SK-N-DZ (cell line): ENCODE data around the gene DGLUCY.
"Not testable (repeated sequence)": the region's sequence is repeated elsewhere in the genome, so short reads cannot be mapped to it uniquely, and the experiment has no call there.

ENCODE experiments used
- DNase-seq: peaks from one replicate; pipeline ENCODE4 v3.0.0-alpha.2; 2015; ENCODE audit warnings: low spot score

DGLUCY gene

DNA sequence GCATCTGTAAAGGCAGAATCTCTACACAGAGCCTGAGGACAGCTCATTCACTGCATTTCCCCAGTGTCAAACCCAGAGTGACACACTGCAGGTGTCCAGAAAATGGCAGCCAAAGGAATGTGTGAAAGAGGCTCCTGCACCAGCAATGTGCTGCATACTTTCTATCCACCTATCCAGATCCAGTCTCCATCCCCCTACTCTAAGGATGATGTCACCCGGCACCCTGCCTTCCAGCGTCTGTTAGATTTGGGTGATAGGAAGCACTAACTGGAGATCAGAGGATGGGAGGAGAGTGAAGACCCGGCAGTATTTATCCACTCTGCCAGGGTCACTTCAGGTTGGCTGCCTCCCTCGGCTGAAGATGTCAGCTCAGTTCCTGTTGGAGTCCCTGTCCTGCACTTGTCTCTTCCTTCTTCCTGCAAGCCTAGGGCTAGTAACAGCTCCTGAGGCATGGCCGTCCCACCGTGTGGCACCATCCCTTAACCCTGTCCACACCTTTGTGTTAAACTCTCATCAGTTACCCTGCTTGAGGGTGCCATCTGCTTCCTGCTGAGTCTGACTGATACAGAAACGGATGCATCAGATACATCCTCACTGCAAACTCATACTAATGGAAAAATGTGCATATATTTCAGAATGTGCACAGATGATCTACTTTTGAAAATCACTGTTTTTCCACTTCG, 143.6 kb downstream of the DGLUCY start:
- DNase-seq = peak; percentile 56

DNA sequence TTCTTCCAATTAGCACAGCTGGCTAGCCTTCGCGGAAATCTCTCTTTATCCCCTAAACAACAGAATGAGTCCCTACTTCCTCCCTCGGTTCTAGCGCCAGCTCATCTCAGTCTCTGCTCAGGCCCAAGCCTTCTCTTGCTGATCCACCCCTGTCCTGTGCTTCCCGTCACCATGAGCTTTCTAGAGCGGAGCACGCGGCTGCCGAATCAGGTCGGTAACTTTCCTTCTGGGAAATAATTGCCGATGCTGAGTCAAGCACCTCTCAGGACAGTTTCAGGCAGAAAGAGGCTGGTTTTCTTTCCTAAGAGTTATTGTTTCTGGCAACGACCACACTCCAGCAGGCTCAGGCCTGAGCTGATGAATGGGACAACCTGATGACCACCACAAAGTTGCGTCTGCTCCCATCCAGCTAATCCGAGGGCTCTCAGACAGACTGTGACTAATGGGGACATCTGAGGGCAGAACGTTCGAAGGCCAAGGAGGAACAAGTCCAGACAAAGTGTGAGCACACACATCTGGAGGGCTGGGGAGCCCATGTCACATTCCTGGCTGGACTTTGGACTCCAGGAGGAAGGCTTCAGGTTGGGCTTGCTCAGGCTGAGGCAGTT, 144.2 kb downstream of the DGLUCY start:
- no peak for DNase-seq

DNA sequence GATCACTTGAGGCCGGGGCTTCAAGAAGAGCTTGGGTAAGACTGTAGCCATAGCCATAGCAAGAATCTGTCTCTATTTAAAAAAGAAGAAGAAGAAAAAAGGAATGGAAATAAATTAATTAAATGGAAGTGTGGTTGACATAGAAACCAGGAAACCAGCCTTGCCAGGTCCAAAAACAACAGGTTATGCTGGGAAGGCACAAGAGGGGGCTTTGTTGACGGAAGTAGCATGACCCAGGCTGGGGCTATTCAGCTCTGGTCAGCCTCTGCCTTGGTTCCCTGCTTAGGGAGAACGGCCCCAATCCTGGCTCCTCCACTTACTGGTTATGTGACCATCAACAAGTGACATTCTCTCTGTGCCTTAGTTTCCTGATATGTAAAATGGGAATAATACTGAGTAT, 145.0 kb downstream of the DGLUCY start:
- no peak for DNase-seq

DNA sequence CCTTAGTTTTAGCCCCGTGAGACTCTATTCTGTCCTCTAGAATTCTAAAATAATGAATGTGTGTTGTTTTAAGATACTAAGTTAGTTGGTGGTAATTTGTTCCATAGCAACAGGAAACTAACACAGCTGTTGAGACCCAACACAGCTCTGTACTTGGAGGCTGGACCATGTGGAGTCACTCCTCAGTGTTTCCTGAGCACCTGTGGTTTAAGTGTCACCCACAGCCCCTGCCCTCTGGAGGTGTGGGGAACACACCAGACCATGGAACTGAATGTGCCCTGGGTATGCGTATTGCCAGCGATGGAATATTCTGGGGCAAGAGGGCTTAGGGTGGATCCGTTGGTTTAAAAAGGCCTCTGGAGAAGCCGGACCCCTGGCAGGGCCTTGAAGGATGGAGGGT, 147.2 kb downstream of the DGLUCY start:
- DNase-seq = no peak

DNA sequence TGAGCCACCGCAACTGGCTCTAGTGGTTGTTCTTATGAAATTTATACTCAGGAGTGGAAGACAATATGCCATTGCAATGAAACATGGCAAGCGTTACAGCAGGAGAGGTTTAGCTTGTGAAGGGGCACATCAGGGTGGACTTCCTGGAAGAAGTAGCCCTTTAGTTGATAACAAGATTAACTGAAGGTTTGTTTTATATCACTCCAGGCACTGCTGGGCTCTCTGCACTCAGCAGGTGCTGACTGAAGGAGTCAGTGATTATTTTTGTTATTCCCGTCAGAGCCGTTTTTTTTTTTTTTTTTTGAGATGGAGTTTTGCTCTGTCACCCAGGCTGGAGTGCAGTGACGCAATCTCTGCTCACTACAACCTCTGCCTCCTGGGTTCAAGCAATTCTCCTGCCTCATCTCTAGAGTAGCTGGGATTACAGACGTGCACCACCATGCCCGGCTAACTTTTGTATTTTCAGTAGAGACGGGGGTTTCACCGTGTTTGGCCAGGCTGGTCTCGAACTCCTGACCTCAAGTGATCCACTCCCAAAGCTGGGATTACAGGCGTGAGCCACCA, 148.2 kb downstream of the DGLUCY start:
- no peak for DNase-seq

DNA sequence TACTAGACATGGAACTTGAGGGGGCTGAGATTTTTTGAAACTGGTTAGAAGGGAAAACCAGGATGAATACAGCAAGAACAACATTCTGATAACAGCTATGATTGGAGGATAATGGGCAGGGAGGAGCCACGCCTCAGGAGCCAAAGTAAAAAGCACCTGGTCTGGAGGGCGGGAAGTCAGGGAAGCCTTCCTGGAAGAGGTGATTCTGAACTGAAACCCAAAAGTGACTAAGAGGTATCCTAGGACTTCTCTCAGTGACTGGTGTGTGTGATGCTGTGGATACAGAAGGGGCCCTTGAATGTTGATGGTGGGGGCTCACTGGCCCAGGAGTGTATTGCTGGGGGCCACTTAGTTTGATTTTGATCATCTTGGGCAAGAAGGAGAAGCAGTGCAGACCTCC, 149.5 kb downstream of the DGLUCY start:
- no peak for DNase-seq

DNA sequence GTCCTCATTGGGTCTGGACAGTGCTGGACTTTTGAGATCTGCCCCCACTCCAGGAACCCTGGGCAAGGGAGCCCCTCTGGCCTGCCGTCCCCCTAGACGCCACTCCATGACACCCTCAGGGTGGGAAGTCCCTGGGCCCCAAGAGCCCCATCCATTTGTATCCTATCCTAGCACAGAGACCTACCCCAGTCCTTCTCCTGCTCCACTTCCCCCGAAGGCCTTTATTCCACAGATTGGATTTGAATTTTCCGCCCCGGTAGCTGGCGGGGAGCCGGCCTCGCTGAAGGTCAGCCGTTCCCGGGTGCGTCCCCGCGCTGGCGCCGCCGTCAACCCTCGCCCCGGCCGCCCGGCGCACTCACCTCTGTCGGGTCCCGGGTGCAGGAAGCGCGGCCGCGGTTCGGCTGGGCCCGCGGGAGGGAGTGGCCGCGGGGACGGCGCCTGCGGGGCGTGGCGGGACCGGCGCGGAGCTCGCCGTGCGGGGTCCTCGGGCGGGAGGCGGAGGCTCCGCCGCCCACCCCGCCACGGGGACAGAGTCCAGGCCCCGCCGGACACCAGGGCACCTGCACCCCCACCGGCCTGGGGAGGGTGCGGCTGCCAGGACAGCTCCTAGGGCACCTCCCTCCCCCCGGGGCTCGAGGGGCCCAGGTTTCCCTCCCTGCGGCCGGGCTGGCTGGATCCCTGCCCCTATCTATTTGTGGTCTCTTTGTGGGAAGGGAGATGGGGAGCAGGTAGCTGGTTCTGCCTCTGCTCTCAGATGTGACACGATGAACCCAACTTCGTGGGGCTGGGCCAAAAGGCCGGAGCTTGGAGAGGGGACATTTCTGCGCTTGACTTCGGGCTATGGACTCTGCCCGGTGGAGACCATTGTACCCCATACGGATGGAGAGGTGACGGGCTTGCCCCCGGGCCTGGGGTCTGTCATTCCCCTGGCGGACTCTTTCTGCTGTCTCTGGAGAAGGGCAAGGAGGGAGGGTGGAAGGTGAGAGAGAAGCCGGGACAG, 150.6 kb downstream of the DGLUCY start:
- no peak for DNase-seq

DNA sequence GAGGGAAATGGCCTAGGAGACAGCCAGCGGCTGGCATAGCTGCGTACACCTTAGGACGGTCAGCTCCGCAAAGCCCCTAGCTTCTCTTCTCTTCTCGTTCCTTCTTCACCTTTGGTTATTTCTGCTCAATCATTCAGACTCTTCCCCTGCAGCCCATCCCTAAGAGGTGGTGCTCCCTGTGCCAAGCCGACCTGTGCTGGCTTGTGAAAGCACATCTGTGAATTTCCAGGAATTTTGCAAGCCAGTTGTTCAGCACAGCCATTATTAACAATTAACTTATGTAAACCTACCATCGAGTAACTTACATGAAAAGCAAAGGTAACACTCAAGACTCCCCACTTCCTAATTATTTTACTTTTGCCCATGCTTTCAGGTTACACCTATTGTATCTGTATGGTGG, 151.5 kb downstream of the DGLUCY start:
- DNase-seq = no peak

DNA sequence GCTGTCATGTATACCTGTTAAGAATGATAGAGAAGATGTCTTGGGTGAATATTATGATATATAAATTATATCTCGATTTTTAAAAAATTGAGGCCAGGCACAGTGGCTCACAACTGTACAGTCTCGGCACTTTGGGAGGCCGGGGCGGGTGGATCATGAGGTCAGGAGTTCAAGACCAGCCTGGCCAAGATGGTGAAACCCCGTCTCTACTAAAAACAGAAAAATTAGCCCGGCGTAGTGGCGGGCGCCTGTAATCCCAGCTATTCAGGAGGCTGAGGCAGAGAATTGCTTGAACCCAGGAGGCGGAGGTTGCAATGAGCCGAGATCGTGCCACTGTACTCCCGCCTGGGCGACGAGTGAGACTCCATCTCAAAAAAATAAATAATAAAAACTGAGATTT, 152.4 kb downstream of the DGLUCY start:
- not testable (repeated sequence) for DNase-seq

DNA sequence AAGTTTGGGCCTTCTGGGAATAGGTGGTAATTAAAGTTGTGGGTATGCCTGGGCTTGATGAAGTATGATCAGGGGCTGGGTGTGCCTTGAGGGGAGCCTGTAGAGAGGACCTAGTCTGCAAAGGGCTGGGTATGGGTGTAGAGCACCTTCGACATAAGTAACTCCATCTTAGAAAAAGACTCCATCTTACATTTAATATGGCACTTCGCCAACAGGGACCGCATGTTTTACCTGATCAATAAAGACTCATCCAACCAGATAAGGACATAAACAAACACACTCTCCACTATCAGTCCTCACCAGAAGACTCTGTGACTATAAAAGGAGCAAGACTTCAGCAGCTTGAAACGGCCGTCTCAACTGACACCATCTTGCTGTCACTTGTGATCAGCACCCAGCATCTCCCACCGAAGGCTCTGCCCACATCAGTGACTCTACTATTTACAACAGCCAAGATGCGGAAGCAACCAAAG, 154.1 kb downstream of the DGLUCY start:
- DNase-seq = no peak

DNA sequence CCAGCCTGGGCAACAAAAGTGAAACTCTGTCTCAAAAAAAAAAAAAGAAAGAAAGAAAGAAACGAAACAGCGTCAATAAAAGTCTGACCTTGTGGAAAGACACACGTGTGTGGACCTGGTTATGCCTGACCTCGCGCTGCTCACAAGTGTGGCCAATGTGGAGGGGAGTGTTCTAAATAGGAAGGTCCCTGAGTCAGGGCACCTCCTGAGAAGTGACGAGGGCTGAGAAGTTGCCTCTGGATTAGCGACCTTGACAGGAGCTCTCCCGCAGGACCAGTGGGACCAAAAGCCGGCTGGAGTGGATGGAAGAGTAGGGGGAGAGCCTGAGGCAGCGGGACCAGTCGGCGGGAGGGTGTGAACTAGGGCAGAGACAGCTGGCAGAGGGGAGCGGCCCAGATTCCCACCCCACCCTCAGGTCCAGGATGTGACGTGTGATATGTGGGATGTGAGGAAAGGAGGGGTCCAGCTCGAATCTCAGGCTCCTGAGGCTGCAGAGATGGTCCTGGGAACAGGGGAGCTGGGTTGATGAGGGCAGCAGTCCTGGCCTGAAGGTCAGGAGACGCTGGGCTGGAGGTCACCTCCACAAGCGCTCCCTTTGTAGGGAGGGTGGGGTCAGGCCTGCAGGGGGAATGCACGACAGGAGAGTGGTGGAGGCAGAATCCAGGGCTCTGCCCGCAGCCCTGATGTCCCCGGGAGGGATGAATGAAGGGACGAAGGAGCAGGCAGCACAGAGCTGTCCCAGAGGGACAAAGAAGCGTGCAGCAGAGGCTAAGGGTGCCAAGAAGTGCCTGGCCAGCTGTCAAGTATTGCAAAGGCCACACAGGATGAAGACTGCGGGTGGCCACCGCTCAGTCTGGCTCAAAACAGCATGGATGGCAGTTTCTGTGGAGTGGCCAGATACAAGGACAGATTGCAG, 155.5 kb downstream of the DGLUCY start:
- DNase-seq = no peak

DNA sequence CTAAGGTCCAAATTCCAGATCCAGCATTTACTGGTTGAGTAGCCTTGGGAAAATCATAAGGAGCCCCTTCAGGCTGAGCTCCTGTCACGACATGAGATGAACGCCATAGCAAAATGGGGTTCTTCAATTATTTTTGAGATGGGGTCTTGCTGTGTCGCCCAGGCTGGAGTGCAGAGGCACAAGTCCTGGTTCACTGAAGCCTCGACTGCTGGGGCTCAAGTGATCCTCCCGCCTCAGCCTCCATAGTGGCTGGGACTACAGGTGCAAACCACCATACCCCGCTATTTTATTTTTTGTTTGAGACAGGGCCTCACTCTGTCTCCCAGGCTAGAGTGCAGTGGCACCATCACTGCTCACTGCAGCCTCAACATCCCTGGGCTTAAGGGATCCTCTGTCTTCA, 156.3 kb downstream of the DGLUCY start:
- DNase-seq = no peak

DNA sequence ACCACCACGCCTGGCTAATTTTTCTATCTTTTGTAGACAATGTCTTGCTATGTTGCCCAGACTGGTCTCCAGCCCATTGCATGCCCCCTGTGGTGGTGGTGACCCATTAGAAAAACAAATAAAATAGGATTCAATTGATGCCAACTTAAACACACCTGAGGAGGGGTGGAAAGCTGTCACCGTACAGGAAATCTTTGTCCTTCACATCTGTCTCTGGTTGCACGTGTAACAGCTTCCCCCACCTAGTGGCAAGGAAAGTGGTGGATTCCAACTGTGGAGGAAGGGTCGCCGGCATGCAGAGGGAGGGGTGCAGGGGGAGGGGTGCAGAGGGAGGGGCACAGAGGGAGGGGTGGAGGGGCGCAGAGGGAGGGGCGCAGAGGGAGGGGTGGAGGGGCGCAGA, 156.7 kb downstream of the DGLUCY start:
- DNase-seq = no peak

DNA sequence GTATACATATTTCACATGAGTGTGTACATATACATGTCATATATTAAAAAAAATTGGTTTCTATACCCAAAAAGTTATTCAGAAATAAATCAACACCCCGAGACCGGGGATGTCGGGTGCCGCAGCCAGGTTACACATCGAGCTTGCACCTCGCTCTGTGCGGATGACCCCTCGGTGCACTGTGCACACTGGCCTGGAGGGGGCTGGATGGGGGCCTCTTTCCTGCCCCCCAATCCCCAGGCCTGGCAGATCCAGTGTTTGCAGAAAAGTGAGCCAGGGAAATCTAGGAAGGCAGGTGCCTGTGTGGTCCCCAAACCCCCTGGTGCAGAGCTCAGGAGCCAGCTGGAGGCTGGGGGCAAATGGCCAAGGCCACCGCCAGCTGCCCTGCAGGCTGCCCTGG, 157.8 kb downstream of the DGLUCY start:
- no peak for DNase-seq

DNA sequence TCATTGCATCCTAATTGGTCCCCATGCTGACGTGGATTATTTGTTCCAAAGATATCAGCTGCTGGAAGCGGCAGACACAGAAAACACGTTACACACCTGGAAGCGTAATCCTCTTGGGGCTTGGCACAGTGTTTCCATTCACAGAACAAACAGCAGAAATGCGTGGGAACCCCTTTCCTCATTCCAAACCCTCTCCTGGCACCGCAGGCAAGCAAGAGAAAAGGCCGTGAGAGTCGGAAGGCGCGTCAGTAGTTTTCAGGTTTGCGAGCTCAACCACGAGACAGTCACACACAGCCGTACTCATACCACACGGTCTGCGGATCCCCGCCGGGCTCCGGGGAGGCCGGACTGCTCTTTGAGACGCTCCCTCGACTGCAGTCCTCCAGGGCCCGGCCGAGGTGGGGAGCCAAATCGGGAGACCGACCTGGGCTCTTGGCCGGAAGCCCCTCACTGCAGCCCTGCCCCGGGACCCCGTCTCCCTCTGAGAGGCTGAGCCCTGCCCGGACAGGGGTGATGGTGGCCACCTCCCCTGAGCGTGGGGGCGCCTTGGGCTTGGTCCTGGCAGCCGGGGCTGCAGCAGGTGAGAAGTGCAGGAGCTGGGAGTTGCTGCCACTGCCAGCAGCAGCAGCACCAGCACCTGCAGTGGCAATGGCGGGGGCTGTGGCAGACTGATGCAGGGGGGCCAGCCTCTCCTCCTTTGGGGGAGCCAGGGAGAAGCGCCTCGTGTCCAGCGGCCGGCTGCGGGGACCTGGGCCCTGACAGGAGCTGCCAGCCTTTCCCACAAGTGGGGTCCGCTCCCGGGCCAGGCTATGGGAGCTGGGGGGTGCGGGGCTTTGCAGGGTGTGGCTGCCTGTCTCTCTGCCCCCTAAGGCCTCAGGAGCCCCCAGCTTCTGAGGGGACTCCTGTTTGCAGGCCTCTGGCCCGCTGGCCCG, 158.7 kb downstream of the DGLUCY start:
- no peak for DNase-seq

DNA sequence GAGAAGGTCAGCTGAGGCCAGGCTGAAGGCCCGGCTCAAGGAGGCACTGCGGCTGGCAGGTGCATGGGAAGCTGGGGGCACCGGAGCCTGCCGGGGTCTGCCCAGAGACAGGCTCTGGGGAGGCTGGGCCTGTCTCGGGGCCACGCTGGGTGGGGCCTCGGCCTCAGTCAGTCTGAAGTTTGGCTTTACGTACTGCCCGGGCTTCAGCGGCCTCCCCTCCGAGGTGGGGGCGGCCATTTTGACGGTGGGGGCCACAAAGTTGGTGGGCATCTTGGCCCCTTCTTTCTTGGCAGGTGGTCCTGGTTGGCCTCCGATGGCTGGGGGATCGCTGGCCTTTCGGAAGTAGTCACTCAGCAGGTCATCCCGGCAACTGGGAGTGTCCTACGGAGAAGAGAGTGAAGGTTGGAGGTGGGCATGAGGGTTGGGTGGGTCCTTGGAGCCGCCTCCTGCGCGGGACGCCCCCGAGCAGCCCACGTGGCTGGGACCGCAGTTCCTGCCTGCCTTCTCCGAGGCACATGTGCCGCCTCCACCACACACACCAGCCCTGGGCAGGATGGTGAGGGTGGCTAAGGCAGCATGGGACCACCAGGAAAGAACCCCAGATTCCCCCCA, 159.5 kb downstream of the DGLUCY start:
- no peak for DNase-seq

DNA sequence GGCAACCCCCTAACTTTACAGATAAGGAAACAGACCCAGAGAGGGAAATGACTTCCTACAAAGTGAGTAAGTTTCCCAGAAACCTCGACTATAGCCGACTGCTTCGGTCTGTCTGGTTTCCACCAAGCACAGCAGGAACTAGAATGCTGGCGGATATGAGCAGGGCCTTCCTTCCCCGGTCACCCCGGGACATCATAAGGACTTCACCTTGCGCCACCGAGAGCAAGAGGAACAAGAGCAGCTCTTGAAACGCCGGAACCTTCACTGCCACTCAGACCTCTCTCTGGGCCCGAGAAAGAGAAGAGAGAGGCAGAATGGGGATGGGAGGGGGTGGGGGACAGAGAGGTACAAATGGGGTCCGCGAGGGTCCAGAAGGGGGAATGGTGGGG, 160.0 kb downstream of the DGLUCY start:
- DNase-seq = no peak

DNA sequence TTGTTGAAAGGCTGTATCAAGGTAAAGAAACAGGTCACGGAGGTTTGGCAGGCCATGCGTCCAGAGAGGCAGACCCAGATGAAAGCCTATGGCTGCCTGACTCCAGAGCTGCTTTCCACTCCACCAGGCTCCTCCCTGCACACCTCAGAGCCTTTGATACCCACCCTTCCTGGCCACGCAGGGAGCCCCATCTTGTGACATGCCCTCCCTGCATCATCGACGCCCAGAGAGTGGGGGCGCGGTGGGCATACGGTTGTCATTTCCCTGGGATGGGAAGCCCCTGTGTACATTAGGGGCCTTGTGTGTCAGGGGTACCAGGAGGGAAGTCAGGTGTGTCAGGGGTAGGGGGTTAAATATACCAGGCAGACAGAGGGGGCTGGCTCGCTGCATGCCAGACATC, 160.9 kb downstream of the DGLUCY start:
- no peak for DNase-seq
